HG03565 (cell line): Measurements from ENCODE around the gene CPED1.
A peak's percentile ranks its signal among the peaks of the same experiment; 100 is the strongest.
"Not testable (repeated sequence)": the region's sequence is repeated elsewhere in the genome, so short reads cannot be mapped to it uniquely, and the experiment has no call there.

ENCODE experiments used
- ATAC-seq: cut with Tn5 transposase; IDR thresholded peaks from one replicate; pipeline ENCODE4 v1.9.1; 2021; ENCODE audit warnings: mild to moderate bottlenecking, moderate library complexity; ENCODE audit not compliant: unreplicated experiment

The CPED1 gene

DNA sequence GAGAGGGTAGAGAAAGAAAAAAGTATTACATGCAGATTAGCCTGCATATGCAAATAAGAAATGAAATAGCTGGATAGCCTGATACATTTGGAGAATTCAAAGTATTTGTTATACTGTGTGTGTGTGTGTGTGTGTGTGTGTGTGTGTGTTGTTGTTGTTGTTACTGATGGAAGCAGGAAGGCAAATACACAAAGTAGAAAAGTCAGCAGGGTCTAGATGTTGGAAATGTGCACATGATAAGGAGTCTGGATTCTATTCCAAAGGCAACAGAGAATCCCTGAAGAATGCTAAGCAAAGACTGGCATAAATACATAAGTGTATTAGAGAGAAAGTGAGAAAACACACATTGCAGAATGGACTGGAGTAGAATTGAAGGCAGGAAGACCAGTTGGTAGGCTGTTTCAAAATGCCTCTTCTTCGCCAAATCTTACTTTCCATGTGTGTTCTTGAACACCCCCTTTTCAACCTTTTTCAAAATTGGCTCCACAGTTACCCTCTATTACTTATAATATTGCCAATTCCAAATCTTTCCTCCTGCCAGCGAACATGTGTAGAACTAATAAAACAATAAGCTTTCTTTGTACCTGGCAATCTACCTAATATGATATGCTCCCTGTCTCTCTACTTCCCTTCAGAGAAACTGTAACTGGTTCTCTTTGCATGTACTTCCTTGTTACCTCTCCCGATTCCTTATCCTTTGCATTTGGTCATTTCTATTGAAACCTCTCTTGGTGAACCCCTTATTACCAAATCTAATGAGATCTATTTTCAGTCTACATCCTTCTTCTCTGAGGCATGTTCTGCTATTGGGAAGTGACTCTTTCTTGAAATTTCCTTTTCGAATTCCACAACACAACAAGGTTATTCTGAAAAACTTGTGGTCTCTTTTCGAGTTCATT, 6.2 kb downstream of the CPED1 start:
- ATAC-seq: no peak

DNA sequence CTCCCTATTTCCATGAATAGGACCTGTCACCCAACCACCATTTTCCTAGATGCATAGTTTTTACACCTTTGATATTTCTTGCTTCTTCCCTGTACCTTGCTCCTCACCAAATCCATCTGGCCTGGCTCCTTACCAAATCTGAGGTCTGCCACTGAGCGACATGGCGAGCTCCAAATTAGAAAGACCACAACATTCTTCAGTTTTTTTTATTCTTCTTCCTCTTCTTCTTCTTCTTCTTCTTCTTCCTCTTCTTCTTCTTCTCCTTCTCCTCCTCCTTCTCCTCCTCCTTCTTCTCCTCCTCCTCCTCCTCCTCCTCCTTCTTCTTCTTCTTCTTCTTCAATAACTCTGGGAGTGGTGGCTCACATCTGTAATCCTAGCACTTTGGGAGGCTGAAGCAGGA, 7.1 kb downstream of the CPED1 start:
- ATAC-seq: no peak

DNA sequence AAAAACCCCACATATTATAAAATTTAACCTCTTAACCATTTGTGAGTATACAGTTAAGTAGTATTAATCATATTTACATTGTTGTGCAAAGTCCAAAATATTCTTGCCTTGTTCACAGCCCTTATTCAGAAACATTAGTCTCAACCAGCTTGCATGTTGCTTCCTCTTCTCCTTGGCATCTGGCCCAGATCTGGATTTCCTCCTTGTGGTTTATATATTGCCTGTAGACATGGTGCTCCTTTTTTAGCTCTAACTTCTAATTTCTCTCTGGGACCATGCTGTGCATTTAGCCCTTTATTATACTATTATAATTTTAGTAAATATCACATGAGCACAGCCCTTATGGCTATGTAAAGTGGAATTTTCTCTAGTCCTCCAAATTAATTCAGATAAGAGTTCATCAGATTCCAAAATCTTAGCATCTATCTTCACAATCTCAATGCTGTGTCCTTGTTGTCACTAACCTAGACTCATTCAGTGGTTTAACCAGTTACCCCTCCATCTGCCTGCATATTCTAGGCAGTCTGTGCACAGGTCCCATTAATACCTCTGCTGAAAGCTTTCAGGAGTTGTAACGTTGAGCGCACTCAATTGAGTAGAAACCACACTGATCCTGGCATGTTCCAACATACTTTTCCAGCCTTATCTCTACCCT, 7.9 kb downstream of the CPED1 start:
- peak; percentile 46 for ATAC-seq

DNA sequence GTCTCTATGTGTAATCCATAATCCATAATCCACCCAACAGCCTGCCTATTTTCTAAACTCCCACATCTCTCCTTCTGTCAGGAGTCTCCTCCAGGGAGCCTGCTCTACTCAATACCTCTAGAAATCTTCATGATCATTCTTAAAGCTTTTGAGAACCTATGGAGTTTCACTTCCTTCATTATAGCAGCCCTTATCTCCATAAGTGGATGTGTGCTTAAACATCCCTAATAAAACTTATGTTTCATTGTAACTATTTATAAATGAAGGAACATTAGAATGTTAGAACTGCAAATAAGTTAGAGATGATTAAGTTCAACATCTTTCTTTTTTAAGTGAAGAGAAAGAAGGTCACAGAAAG, 8.5 kb downstream of the CPED1 start:
- no peak for ATAC-seq

DNA sequence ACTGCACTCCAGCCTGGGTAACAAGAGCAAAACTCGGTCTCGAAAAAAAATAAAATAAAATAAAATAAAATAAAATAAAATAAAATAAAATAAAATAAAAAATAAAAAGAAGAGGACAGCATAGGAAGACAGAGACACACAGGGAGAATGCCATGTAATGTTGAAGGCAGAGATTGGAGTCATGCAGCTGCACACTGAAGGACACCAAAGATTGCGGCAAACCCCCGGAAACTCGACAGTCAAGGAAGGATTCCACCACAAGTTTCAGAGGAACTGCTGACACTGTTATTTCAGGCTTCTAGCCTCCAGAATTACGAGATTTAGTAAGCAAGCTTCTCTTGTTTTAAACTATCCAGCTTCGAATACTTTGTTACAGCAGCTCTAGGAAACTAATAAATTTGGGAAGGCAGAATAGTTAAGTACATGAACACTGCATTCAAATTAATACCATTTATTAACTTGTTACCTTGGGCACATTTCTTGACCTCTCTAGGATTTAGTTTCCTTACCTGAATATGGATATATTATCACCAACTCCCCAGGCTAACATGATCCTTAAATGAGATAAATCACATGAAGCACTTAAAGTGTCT, 9.5 kb downstream of the CPED1 start:
- ATAC-seq: no peak

DNA sequence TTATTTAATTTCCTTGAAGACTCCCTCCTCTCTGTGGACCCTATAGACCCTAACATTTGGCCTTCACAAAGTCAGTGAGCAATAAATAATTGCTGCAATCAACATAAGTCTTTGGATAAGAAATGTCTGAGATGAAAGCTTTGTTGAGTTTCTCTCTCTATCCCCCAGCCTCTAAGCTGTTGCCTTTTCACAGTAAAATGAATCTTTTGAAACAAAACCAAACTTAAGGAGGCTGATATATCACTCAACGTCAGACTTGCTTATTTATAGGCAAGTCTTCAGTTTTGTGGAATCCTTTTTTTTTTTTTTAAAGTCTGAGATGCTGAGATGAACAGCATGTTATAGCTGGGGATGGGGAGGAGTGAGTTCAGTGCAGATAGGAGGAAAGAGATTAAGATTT, 10.0 kb downstream of the CPED1 start:
- no peak for ATAC-seq

DNA sequence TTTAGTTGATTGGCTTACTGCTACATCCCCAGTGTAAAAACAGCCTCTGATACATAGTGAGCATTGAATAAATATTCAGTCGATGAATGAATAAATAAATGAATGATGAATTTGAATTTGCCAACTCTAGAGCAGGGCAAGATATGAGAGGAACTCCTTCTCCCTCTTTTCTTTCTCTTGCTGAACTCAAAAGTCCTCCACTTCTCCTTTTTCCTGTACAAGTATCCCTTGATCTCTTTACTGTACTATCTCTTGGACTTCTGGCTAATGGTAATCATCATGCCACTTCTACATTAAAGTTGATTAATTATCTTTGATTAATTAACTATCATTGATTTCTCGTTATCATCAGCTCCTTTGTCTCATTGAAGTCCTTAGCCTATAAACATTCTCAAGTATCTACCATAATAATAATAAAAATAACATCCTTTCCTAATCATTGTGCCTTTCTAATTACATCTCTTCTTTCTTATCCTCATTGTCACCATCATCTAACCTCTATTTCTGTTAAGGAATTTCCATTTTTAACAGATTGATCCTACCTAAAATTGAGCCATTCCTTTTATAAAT, 10.6 kb downstream of the CPED1 start:
- ATAC-seq: no peak

DNA sequence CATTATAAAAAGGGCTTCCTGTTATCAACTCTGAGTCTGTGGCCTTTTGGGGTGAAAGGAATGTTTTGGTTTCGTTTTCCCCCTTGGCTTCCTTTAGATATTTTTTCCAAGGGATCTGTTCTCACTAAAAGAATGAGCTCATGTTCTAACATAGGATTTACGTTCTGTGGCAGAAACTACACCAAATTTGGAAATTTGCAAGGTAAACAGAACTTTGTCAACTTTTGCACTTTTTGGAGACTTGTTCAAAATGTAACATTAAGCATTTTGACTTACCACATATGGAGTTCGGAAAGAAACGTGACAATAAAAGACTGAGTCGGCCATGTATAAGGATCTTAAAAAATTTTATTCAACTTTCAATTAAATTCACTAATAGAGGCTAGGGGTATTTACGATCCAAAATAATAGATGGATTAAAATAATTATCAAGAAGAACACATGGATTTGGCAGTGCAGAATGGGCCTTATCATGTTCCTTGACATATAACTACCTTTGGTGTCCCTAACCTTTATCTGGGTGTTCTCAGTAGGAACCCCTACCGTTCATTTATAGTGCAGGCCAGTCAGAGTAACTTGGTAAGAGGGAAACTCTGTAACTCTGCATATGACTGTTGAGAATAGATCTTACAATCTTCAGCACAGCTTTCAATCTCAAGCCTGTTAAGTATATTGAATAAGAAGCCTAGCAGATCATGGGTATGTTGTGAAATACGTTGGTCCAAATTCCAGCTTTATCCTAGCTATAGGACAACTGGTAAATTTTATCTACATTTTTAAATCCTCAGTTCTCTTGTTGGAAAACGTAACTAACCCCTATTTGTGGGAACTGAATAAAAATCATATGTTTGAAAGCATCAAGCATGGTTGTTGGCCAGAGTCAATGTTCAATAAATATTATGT, 11.8 kb downstream of the CPED1 start:
- no peak for ATAC-seq

DNA sequence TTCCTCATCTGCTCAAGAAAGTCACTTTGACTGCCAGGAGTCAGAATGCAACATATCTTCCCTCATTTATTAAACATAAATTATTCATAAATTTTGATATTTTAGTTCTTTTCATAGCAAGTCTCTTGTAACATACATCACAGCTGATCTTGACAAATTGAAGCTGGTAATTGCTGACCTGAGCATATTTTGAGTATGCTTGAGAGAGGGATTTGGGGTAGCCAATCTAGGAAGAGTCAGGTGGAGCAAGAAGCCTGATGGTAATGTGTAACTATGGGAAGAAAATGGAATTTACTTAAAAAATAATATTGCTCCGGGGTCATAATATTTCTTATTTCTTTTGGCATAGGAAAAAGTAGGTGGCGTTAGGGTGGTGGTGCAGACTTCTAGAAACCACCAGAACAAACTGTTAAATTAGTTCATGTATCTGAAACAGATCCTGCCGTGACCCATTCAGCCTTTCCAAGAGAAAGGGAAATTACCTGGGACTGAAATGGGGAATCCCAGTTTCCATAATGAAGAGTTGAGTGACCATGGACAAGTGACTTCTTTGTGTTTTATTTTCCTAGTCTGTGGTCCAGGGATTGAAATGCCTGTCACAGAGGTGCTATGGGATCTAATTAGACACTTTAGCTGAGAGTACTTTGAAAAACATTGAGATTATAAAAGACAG, 12.9 kb downstream of the CPED1 start:
- no peak for ATAC-seq

DNA sequence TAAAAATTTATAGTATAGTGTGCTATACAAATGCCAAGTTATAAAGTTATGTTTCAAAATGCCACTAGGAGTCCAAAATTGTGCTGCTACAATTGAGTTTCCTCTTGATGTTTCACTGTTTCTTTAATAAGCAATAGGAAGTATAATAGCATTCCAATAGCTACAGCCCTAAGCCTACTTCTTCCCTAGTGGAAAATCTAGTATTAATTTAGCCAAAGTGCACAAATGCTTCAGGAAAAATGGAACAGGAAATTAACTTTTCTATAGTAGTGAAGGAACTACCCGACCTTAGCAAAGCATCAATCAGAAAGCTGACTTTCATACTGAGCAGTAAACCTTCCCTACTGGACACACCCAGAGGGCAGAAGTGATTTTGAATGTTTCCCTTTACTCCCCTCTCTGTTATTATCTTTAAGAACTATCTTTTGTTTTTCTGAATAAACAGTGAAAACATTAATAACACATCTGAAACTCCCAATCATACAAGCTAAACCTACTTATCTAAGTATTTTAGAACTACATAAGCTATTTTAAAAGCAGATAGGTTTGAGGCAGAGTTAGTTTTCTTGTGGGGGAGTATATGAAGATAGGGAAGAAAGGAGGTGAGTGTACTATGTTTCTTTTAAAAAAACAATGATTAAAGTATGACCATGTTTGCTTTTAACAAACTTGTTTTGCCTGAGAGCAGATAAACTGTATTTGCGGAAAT, 13.7 kb downstream of the CPED1 start:
- ATAC-seq: no peak

DNA sequence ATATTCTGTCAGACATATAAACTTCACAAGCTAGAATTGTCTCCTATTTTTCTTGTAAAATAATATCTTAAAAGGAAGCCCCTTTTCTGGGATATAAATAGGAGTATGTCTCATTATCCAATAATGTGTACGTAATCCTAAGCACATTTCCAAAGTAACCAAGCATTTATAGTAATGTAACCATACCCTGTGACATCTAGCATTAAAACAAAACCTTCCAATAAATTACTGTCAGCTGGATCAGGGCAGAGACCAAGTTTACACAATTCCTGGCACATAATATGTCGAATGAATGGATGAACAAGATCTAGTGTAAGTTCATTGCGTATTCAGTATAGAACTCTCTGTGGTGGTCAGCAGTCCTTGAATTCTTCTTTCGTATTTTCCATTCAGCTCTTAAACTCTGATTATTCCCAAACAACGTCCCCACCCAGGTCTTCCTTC, 14.3 kb downstream of the CPED1 start:
- ATAC-seq: no peak

DNA sequence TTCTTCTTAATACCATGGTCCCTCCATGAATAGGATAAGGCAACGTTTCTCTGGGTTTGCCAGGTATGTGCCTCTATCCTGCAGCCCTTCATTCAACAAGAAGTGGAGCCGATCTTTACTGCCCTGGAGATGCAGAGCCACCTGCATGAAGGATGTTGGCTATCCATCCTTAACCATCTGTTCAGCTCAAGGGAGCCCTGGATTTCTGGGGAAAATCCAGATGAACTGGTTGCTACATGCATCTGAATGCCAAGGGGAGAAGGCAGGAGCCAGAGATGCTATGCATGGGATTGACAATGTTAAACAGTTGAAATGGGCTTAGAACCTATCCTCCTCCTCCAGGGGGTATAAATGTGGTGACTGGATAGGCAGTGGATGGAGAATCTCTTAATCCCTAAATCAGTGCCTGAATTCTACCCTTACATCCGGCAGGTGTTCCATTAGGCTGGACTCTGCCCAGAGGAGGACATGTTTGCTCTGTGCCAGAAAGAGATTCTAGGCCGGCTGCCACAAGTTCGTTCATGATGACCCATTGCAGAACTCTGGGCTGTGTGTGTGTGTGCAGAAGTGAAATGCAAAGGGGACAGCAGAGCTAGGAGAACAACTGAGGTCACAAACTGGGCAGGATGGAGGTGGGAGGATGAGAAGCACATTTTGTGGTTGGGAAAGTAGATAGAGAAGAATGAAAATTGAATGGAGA, 15.6 kb downstream of the CPED1 start:
- no peak for ATAC-seq

DNA sequence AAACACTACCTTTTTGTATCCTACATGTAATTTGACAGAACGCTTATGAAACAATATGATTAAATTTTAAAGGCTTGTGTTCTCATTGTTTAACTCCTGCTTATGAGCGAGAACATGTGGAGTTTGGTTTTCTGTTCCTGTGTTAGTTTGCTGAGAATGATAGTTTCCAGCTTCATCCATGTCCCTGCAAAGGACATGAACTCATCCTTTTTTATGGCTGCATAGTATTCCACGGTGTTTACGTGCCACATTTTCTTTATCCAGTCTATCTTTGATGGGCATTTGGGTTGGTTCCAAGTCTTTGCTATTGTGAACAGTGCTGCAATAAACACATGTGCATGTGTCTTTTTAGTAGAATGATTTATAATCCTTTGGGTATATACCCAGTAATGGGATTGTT, 16.5 kb downstream of the CPED1 start:
- ATAC-seq: not testable (repeated sequence)

DNA sequence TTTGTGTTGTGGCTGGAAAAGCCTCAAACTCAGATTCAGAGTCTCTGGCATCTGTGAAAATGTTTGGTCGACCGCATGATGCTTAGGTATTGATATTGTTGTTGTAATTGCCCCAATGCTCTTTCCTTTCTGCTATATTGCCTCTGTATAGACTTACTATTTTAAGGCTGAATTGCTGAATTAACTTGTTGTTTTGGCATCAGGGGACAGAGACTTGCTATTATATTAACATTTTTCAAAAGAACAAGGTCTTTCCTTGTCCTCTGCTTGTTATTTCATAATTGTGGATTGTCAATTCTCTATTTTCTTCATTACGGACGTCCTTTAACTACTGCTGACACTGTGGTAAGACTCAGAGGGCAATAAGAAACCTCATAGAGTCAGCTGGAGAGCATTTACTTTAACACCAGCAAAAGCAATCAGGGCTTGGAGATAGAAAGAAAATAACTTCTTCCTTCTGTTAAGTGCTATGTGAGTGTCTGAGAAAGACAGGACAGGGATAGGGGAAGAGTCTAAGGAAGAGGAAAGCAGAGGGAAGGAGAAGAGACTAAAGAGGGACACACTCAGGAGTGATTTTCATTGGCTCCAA, 17.6 kb downstream of the CPED1 start:
- ATAC-seq: no peak

DNA sequence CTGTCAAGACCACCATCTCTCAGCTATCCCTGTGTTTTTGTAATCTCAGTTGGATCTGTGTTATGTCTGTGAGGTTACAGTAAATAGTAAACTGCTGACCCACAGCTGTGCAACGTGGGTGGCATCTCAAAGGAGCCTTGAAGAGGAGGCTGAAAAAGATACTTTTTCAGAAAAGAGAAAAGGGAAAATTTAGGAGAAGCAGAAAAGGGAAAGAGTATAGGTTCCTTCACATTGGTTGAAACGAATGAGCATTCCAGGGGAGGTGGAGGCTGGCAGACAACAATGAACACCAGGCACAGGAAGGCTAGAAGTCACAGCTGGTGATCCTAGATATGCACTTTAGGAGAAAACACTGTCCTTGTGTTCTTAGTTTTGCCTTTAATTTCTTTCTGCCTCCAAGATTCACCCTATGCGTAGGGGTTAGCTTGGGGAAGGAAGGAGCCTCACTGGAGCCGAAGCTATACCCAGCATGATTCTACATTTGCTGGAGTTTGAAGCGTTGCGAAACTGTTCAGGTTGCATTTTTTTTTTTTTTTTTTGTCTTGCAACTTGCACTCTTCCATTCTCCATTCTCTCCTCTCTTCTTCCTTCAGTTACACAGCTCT, 18.3 kb downstream of the CPED1 start:
- no peak for ATAC-seq

DNA sequence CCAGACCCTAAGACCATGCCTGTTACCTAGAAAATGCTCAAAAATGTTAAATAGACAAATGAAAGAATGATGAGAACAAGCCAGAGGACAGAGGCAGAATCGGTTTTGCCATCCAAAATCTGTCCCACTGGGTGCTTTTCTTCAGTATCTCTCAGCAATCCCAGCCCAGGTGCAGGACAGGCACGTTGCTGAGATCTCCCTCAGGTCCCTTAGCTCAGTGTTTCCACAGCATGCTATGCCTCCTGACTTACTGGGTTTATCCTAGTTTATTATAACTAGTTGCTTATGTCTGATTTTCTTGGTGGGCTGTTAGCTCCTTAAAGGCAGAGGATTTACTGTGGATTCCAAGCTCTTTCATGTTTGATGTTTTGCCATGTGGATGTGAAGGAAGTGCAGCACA, 20.3 kb downstream of the CPED1 start:
- no peak for ATAC-seq

DNA sequence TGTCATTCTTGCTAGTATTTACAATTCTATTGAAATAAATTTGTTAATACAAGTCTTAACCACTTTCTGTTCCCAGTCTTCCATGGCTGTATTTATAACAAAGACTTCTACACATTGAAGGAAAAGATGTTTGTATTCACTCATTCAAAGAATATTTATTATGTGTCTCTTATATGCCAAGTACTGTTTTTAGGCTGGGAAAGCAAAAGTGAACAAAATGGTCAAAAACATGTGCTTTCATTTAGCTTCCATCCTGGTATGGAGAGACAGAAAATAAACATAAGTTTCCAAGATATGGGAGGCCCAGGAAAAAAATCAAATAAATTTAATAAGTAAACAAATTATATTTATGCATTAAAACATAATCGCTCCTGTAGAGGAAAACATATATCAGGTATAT, 22.9 kb downstream of the CPED1 start:
- ATAC-seq: no peak
